RPMI7951 (cell line): ENCODE measurements around the gene STUM. TPM values are rescaled to one million over a fixed set of nuclear protein-coding genes. Genes with fewer than 3 reads are reported as not detected.

Experiments
- DNase-seq: peaks from one replicate; pipeline ENCODE4 v3.0.0-alpha.2; 2012; ENCODE audit warnings: low read depth
- total RNA-seq: library from RNA; depleted of rRNA; stranded (reverse); fragments of >200 nt; shearing (Covaris generic); gene quantifications from 2 replicates; pipeline ENCODE4 v1.2.3, GENCODE V29; 2014

Gene STUM
- total RNA-seq, 1 experiment from 2014 or later = not detected

GRCh38 chr1:226533220-226533619 is 15.3 kb upstream of the STUM start:
- no peak for DNase-seq

GRCh38 chr1:226534098-226534497 is 14.5 kb upstream of the STUM start:
- DNase-seq = no peak

GRCh38 chr1:226534645-226535044 is 13.9 kb upstream of the STUM start:
- DNase-seq = no peak

GRCh38 chr1:226535666-226536065 is 12.9 kb upstream of the STUM start:
- DNase-seq = no peak

- DNase-seq = no peak
These were observed 7.3 kb upstream of the STUM start for GRCh38 chr1:226541231-226541630.

- DNase-seq = no peak
These were observed 6.6 kb upstream of the STUM start for GRCh38 chr1:226541631-226542622.

- no peak for DNase-seq
These were observed 5.9 kb upstream of the STUM start for GRCh38 chr1:226542623-226543103.

- DNase-seq = no peak
These were observed 2.5 kb upstream of the STUM start for GRCh38 chr1:226545836-226546596.

- DNase-seq = no peak
These were observed 1.6 kb upstream of the STUM start for GRCh38 chr1:226546926-226547325.

- DNase-seq = peak; percentile 79
These were observed 791 bp upstream of the STUM start for GRCh38 chr1:226547754-226548191.

- DNase-seq = no peak
These were observed 751 bp downstream of the STUM start for GRCh38 chr1:226549094-226549936.

- DNase-seq = no peak
These were observed 1.5 kb downstream of the STUM start for GRCh38 chr1:226549937-226550671.

- DNase-seq = no peak
These were observed 2.1 kb downstream of the STUM start for GRCh38 chr1:226550672-226551041.

- no peak for DNase-seq
These were observed 2.7 kb downstream of the STUM start for GRCh38 chr1:226551299-226551698.

- DNase-seq = no peak
These were observed 3.5 kb downstream of the STUM start for GRCh38 chr1:226552061-226552460.

- DNase-seq = no peak
These were observed 4.8 kb downstream of the STUM start for GRCh38 chr1:226553266-226553923.

GRCh38 chr1:226553924-226554282 is 5.3 kb downstream of the STUM start:
- no peak for DNase-seq

- DNase-seq = no peak
These were observed 6.5 kb downstream of the STUM start for GRCh38 chr1:226555092-226555491.

- DNase-seq = no peak
These were observed 8.9 kb downstream of the STUM start for GRCh38 chr1:226557424-226557823.

GRCh38 chr1:226558036-226558650 is 9.6 kb downstream of the STUM start:
- DNase-seq = no peak
